ENCODE data around the gene RPL7A. TPM values are rescaled to one million over a fixed set of nuclear protein-coding genes. Genes with fewer than 3 reads are reported as not detected.

The RPL7A gene
- total and polyA plus RNA-seq, 2 of the 13 experiments (the other 11 are each of a cell fraction or from before 2014, with no cell fraction given), result 2,401 to 2,938 TPM

- peak; percentile 79; the same call in 1 of the 2 replicates for TF ChIP-seq ZNF292 (CRISPR knock-in tag; IDR thresholded peaks at IDR 0.05; ENCODE audit: borderline replicate concordance, low read depth)
- no peak for TF ChIP-seq RFXANK (CRISPR knock-in tag; IDR thresholded peaks at IDR 0.05)
- no peak for TF ChIP-seq HNRNPLL (IDR thresholded peaks at IDR 0.05; ENCODE audit: low read depth, low read length, poor library complexity, severe bottlenecking)
- no peak for TF ChIP-seq BCLAF1 (IDR thresholded peaks at IDR 0.05)
- TF ChIP-seq SIX4 (CRISPR knock-in tag; IDR thresholded peaks at IDR 0.05), result peak; percentile 35; the same call in 1 of the 2 replicates
- TF ChIP-seq ZNF687 (CRISPR knock-in tag; IDR thresholded peaks at IDR 0.05), result peak; percentile 16
- TF ChIP-seq, protein P1, sequence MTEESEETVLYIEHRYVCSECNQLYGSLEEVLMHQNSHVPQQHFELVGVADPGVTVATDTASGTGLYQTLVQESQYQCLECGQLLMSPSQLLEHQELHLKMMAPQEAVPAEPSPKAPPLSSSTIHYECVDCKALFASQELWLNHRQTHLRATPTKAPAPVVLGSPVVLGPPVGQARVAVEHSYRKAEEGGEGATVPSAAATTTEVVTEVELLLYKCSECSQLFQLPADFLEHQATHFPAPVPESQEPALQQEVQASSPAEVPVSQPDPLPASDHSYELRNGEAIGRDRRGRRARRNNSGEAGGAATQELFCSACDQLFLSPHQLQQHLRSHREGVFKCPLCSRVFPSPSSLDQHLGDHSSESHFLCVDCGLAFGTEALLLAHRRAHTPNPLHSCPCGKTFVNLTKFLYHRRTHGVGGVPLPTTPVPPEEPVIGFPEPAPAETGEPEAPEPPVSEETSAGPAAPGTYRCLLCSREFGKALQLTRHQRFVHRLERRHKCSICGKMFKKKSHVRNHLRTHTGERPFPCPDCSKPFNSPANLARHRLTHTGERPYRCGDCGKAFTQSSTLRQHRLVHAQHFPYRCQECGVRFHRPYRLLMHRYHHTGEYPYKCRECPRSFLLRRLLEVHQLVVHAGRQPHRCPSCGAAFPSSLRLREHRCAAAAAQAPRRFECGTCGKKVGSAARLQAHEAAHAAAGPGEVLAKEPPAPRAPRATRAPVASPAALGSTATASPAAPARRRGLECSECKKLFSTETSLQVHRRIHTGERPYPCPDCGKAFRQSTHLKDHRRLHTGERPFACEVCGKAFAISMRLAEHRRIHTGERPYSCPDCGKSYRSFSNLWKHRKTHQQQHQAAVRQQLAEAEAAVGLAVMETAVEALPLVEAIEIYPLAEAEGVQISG (CRISPR knock-in tag; IDR thresholded peaks at IDR 0.05), result peak; percentile 39; the same call in 1 of the 2 replicates
- no peak for TF ChIP-seq NR0B2 (CRISPR knock-in tag; IDR thresholded peaks at IDR 0.05)
- TF ChIP-seq HCFC1 (IDR thresholded peaks at IDR 0.05; ENCODE audit: low read depth, low read length), result no peak
- 0 out of 2 replicates have a peak, but pooled peaks have one; percentile 40 for TF ChIP-seq ZNF331 (CRISPR knock-in tag; IDR thresholded peaks at IDR 0.05)
- TF ChIP-seq TRAFD1 (CRISPR knock-in tag; IDR thresholded peaks at IDR 0.05; ENCODE audit: borderline replicate concordance), result no peak
- no peak for TF ChIP-seq ZNF737 (CRISPR knock-in tag; IDR thresholded peaks at IDR 0.05; ENCODE audit: borderline replicate concordance)
- TF ChIP-seq RBM22 (optimal IDR thresholded peaks at IDR 0.05; ENCODE audit: low read length), result no peak
- no peak for TF ChIP-seq HES4 (CRISPR knock-in tag; IDR thresholded peaks at IDR 0.05; ENCODE audit: borderline replicate concordance)
These were observed 29.8 kb downstream of the RPL7A start (continued) for GRCh38 chr9:133377721-133378216.

Data from HepG2 (cell line).